Cortex of kidney (tissue), 1 donor: ENCODE data around the gene UNC93A.
"Not testable (repeated sequence)": the region's sequence is repeated elsewhere in the genome, so short reads cannot be mapped to it uniquely, and the experiment has no call there.

Experiments
- DNase-seq: peaks from one replicate; lab custom pipeline; 2025; lab: John Stamatoyannopoulos, UW

UNC93A gene

DNA sequence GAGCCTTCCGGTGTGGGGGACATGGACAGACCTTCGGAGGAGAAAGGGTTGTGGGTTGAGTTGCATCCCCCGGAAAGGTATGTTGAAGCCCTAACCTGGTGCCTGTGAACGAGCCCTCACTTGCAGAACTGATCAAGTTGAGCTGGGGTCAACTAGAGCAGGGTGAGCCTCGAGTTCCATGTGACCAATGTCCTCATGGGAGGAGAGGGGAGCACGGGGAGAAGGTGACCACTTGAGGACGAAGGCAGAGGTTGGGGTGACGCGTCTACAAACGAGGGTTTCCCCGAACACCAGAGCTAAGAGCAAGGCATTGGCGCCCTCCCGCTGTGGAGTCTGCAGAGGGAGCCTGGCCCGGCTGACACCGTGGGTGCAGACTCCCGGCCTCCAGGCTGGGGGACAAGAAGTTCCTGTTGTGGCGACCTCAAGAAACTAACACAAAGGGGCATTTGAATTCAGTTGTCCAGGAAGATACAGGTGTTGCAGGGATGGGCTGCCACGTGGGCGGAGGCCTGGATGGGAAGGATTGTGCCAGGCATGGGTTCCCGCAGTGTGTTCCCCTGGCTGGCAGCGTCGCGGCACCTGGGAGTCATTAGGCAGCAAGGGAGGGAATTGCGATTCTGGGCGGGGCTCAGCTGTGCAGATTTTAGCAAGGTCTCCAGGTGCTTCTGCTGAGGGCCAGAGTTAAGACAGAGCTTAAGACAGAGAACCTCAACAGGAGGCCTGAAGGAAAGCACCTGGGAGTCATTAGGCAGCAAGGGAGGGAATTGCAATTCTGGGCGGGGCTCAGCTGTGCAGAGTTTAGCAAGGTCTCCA, 20.4 kb upstream of the UNC93A start:
- DNase-seq = no peak

DNA sequence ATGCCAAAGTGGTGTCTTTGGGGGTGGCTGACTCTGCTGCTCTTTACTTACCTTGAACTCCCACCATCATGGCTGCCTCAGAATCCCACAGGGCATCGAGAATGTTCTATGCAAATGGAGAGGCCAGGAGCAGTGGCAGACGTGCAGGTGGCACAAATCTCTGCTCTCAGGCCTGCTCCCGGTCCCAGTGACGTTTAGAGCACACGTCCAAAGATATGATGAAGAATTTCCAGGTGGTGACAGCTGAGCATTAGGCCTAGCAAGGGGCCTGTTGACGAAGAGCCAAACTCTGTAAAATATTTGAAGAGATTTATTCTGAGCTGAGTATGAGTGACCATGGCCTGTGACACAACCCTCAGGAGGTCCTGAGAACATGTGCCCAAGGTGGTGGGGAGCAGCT, 19.0 kb upstream of the UNC93A start:
- no peak for DNase-seq

GRCh38 chr6:167272696-167273379, 18.3 kb upstream of the UNC93A start:
- DNase-seq = no peak

DNA sequence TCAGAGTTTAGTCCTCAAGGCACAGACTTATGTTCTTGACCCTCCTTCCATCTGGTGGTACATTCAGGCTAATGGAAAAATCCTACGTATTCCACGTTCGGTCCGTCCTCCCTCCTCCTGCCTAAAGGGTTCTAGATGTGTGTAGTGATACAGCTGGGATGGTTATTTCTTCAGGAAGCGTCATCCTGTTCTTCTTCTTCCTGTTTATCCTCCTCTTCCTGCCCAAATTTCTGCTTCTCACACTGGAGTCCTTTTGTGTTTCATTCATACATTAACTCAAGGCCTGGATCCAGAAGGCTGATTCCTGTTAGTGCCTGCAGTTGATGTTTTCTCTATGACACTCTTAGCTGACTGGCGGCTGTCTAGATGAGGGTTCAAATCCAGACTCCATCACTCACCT, 16.8 kb upstream of the UNC93A start:
- no peak for DNase-seq

GRCh38 chr6:167275001-167275400, 16.1 kb upstream of the UNC93A start:
- no peak for DNase-seq

GRCh38 chr6:167275436-167275835, 15.7 kb upstream of the UNC93A start:
- no peak for DNase-seq

DNA sequence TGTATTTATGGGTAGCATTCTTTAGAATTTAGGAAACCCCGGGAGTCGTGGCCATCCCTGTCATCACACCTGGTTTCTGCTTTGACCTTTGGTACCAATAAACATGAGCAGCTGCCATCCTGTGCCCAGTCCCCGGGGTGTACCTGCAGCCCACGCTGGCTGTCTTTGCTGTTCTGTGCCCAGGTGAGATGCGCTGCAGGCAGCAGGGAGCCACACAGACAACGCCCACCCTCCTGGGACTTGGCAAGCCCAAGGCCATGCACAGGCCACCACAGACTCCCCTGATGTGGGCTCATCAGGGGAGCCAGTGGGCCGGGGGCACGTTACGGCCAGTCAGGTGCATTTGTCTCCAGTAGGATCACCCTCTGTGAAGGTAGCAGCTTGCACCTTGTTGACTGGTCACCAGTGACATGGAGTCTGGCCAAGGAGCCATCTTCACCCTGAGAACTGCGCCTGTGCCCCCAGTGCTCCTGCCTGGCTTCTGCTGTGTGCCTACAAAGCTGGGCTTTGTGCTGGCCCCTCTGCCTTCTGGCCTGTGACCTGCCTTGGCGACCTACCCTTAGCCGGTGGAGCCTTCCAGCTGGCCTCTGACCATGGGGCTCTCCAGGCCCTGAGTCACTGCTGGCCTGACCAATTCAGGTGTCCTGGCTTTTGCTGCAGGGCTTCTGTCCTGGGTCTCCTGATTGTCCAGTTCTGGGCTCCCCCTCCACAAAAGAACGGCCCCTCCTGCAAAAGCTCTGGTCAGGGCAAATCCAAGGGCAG, 14.2 kb upstream of the UNC93A start:
- DNase-seq = no peak

DNA sequence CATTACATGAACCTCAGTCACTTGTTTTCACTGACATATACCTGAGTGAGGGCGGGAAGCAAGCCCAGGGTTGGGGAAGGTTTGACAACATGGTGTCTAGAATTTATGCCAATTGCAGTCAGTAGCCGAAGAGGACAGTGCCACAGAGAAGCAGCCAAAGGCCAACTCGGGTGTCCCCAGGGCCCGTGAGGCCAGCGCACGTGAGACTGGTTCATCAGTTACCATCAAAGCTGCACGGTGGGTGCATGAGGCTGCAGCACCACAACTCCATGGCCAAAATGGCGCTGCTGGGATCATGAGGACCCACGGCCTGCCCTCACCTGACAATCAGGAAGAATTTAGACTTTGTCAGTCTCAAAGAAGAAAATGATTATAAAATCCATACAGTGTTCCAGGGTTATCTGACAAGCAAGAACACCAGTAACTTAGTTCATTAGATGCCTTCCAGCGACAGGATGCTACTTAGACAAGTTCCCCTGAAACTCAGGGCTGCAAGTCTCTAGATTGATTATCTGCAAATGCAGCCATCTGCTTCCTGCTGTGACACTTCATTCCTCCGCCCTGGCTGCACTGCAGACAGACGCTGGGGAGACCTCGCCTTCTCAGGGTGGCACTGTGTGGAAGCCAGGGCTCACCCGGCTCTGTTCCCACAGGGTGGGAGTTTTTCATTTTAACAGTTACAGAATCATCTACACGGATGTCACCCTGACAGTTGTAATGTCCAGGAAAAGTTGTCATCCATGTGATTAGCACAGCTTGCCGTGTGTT, 12.8 kb upstream of the UNC93A start:
- not testable (repeated sequence) for DNase-seq

GRCh38 chr6:167279766-167280446, 11.2 kb upstream of the UNC93A start:
- DNase-seq = no peak

GRCh38 chr6:167280466-167280865, 10.6 kb upstream of the UNC93A start:
- not testable (repeated sequence) for DNase-seq

- DNase-seq = no peak
These were observed 8.9 kb upstream of the UNC93A start for GRCh38 chr6:167282165-167282564.

- not testable (repeated sequence) for DNase-seq
These were observed 6.5 kb upstream of the UNC93A start for GRCh38 chr6:167284565-167284964.

DNA sequence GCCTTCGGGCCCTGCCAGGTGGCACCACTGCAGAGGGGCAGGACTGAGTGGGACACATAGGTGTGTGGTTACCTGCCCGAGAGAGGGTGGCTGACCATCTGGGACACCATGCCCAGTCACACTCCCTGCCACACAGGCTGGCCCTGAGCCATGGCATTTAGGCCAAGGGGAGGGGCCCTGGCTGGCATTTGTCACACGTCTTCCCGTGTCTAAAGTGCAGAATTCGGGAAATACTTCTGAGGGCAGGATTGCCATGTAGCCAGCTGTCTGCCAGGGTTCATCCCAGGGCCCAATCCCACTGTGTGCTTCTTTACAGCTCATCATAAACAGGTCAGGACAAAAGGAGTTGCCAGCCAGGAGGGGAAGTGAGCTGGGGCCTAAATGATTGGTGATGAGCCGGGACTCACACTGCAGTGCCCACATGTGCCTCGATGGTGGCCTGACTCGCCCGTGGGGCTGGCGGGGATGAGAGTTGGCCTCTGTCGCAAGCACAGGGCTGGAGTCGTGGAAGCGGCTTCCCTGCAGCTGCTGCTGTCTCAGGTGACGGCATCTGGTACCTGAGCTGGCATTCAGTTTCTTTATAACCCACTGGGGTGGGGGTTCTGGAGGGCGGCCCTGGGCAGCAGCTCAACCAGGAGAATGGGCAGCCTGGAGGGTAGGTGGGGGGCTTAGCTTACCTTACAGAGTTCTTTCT, 5.9 kb upstream of the UNC93A start:
- DNase-seq = no peak

DNA sequence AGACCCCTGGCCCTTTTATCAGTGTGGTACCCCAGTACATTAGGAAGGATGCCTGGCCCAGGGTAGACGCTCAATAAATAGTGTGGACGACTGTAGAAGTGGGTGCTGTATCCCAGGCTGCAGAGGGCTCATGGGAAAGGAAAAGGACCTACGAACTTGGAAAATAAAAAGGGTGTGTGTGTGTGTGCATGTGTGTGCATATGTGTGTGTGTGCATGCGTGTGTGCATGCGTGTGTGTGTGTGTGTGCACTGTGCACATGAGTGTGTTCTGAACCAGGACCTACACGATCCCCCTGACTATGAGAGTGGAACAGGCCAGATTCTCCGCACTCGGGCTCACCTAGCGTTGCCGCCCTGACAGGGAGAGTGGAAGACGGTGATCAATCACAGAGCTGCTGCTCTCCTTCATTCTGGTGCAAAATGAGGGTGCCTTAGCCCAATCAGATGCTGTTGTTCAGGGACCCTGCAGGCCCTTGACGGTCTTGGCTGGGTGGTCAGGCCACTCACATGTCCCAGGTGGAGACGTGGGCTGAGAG, 3.5 kb upstream of the UNC93A start:
- no peak for DNase-seq

DNA sequence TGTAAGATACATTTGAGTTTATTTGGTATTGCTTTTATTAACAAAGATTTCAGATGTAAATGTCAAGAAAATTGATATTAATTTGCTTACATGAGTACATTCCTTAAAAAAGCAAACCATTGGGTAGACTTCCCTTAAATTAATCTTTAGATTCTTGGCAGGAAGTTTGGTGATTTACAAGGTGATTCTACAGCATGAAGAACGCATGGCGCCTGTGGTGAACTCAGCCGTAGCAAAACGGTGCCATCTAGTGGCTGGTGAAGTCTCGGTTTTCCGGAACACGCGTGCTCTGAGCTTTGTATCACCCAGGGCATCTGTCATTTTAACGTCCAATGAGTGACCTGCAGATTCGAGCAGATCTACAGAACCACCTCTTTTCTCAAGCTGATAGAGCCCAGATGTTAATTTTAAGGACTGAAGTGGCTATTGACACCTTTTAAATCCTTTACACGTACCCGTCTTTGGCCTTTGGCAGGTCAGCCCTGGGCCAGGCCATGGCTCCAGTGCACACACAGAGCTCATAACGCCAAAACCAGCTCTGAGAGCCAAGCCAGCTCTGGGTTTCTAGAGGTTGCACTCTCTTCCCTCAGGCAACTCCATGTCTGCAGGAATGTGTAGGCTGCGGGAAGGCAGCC, 2.4 kb upstream of the UNC93A start:
- not testable (repeated sequence) for DNase-seq

DNA sequence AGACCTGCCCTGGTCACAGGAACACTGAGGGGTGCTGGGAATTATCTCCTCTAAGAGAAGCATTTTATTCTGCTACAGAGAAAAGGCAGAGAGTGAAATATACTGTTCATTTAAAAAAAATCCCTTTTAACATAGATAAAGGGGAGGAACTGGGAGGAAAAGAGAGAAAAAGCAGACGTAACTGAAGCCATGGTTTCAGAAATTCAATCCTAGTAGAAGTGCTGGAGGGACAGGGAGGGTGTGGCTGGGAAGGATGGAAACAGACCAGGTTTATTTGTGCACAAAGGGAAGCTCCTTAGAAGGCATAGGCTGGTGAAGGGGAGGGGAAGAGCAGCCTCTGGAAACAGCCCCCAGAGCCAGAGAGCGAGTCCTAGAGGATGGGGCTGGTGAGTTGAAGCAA, 1.8 kb upstream of the UNC93A start:
- DNase-seq = not testable (repeated sequence)

- DNase-seq = no peak
These were observed 647 bp downstream of the UNC93A start for GRCh38 chr6:167291623-167292300.

- no peak for DNase-seq
These were observed 1.4 kb downstream of the UNC93A start for GRCh38 chr6:167292301-167293087.
